ENCODE results near the gene ADAMTS5. TPM values are rescaled to one million over a fixed set of nuclear protein-coding genes. Genes with fewer than 3 reads are reported as not detected.

ADAMTS5 gene
- polyA plus RNA-seq (ENCODE audit: insufficient read length in 4 of 4) = 10 to 100 TPM; 20.0 to 25.5 (median 24.8) TPM

DNA sequence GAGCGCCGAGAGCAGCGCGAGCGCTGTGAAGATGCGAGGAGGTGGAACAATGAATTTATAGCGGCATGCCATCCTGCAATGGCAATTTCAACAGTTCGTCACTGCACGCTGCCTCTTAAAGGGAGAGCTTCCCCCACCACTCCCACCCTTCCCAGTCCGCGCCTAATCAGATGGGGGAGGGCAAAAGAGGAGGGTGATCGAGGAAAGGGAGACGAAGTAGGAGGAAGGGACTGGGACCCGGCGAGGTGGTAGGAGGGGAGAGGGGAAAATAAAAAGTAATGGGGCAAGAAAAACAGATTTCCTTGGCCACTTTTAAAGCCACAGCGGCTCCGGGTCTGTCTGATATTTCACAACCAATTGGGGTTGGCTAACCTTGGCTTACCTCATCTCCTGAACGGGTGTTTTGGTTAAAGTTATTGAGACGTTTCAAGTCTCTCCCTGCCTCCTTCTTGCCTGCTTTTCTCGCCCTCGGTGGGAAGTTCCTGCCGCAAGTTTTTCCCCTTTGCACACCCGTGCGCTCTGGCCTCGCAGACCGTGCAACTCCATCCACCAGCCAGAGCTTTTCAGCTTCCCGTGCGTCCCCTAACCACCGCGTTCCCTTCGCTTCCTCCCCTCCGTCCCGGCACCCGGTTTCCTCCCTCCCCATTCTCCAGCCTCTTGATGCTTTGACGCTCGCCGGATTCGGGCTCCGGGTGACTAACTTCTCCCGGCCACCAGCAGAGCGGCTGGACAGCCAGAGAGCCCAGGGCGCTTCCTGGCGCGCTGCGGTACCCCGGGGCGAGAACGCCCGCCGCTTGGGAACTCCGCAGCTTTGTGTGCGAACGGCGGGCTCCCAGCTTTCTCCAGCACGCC, at the start of gene ADAMTS5:
TSS of gene ADAMTS5 (minus strand) at position 27 of the 852 bp plus-strand sequence. CDS start 697 bp downstream, outside the sequence.
- DNase-seq (ENCODE audit: low read depth in 4 of 4, low spot score in 3 of 4) = peak in 2 of 4 donors; percentile 60 to 61

GRCh38 chr21:27001526-27001925, 34.6 kb upstream of the ADAMTS5 start:
- no peak for DNase-seq (ENCODE audit: low read depth in 4 of 4, low spot score in 3 of 4)

- no peak for DNase-seq (ENCODE audit: low read depth in 4 of 4, low spot score in 3 of 4)
Observed at GRCh38 chr21:26983576-26983975, 16.7 kb upstream of the ADAMTS5 start.

- no peak for DNase-seq (ENCODE audit: low read depth in 4 of 4, low spot score in 3 of 4)
Observed at GRCh38 chr21:26982767-26983166, 15.9 kb upstream of the ADAMTS5 start.

DNA sequence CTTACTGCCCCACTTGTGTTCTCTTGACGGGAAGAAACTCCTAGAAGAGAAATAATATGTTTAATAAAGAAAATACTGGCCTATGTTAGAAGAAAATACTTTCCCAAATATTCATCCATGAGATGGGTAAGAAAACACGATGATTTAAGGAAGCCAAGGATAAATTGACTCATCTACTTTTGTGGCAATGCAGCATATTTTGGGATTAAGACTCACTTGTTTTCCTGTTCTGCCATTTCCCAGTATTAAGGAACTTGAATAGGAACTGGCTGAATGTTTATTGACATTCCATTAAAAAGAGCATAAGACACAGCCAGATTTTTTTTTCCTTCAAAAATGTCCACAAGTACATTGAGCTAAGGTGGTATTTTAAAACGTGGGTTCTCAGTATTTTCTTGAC, 10.9 kb upstream of the ADAMTS5 start:
- no peak for DNase-seq (ENCODE audit: low read depth in 4 of 4, low spot score in 3 of 4)

DNA sequence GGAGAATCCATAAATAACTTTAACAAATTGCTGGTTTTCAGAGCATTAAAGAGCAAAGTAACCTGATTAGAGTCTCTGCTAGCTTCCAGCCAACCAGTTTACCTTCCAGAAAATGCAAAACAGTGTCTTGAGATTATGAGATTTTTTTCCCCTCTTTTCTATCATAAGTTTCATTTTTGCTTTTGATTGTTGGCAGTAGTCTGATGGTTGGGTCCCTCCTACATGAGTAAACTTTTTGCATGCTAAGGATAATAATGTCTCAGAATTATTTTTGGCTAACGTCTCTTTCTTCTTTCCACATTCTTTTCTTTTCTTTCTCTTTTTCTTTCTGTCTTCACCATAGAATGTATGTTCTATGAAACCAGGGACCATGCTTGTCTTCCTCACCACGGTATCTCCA, 6.3 kb upstream of the ADAMTS5 start:
- no peak for DNase-seq (ENCODE audit: low read depth in 4 of 4, low spot score in 3 of 4)

DNA sequence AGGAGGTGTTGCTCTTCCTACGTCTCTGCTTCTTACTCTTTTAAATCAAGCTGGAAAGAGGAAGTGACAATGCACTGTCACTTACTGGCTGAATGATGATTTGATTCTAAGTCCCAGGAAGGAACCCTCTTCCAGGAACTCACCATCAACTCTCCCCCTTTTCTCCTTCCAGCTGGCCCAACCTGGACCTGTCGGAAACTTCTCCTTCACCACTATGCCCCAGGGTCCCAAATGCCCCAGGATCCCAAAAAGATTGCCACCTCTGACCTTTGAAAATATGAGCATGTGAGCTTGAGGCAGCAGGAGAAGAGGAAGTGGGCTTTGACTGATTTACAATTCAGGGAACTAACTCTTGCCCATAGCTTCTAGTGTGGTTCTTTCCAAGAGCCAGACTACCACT, 5.3 kb upstream of the ADAMTS5 start:
- DNase-seq (ENCODE audit: low read depth in 4 of 4, low spot score in 3 of 4) = no peak

- DNase-seq (ENCODE audit: low read depth in 4 of 4, low spot score in 3 of 4) = no peak
Observed at GRCh38 chr21:26969971-26970725, 3.3 kb upstream of the ADAMTS5 start.

- DNase-seq (ENCODE audit: low read depth in 4 of 4, low spot score in 3 of 4) = no peak
Observed at GRCh38 chr21:26966649-26967061, 233 bp downstream of the ADAMTS5 start.

GRCh38 chr21:26965907-26966581, 844 bp downstream of the ADAMTS5 start:
- peak in 1 of 4 donors; percentile 65 for DNase-seq (ENCODE audit: low read depth in 4 of 4, low spot score in 3 of 4)

DNA sequence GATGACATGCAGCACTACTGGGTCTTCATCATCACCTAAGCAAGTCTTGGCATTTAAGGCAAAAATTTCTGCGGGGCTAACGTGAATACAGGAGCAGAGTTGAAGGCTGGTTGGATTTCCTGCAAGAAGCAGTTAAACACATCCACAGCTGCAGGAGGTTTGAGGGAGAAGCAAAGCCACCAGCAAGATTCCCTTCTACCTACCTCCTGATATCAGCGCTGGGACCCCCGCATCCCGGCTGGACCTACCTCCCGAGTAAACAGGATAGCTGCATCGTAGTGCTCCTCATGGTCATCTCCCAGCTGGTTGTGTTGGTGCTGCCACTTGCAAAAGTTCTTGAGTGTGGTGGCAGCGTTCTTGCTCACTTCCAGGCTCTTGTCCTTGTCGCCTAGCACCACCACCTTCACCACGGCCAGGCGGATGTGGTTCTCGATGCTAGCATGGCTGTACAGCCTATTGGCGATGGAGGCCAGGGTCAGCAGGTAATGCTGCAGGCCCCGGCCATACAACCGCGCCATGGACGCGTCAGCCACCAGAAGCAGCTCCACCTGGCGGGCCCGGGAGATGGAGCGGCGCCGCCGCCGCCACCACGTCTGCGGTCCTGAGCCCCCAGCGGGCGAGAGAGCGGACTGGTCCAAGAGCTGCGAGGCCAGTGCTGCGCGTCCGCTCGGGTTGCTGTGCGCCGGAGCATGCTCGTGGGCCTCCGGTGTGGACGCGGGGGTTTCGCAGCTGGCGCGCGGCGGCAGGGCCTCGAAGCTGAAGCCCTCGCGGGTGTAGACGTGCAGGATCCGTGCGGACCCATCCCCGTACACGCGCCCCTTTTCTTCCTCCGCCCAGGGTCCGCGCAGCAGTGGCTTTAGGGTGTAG, 1.6 kb downstream of the ADAMTS5 start:
- peak in 2 of 4 donors; percentile 46 to 65 for DNase-seq (ENCODE audit: low read depth in 4 of 4, low spot score in 3 of 4)

DNA sequence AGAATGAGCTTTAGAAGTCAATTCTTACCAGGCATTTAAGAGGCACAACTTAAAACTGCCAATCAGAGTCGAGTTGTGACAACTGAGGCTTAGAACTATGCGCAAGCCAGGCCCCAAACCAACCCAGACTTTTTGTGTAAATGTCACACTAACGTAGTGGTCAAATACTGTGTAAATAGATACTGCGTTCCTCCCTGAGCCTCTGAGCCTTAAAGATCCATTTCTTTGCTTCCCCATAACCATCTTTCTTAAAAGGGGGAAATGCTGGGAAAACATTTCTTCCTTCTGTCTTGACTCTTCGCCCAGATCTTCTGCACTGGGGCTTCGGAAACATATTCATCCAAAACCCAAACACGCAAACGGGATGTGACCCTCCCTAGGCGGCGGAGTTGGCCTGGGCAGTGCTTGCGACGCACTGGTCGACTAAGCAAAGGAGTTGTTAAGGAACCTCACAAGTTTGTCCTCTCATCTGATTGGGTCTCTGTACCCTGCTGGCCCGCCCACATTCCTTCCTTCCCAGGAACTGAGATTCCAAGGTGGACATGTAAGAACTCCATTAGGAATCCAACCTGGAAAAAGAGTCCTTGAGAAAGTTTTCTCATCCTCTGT, 2.6 kb downstream of the ADAMTS5 start:
- no peak for DNase-seq (ENCODE audit: low read depth in 4 of 4, low spot score in 3 of 4)

GRCh38 chr21:26962621-26963181, 4.2 kb downstream of the ADAMTS5 start:
- DNase-seq (ENCODE audit: low read depth in 4 of 4, low spot score in 3 of 4) = no peak

- DNase-seq (ENCODE audit: low read depth in 4 of 4, low spot score in 3 of 4) = no peak
Observed at GRCh38 chr21:26961698-26962097, 5.2 kb downstream of the ADAMTS5 start.

GRCh38 chr21:26958788-26959187, 8.1 kb downstream of the ADAMTS5 start:
- no peak for DNase-seq (ENCODE audit: low read depth in 4 of 4, low spot score in 3 of 4)

DNA sequence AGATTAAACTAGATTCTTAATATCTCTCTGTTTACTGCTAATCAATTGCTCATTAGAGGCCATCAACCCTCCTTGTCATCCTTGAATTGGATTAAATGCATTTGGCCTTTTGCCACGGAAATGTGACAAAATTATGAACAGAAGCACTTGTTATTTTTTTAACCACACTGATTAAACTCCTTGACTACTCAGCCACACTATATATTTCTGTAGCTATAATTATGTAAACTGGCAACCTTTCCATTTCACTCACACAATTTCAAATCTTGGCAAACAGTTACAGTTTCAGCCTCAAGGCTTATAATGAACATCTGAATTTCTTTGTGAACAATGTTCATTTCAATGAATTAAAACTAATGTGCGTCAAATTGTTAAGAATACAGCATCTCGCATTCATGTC, 10.1 kb downstream of the ADAMTS5 start:
- DNase-seq (ENCODE audit: low read depth in 4 of 4, low spot score in 3 of 4) = no peak

GRCh38 chr21:26956216-26956615, 10.7 kb downstream of the ADAMTS5 start:
- DNase-seq (ENCODE audit: low read depth in 4 of 4, low spot score in 3 of 4) = no peak

GRCh38 chr21:26954662-26955121, 12.2 kb downstream of the ADAMTS5 start:
- DNase-seq (ENCODE audit: low read depth in 4 of 4, low spot score in 3 of 4) = no peak

GRCh38 chr21:26952374-26953066, 14.4 kb downstream of the ADAMTS5 start:
- no peak for DNase-seq (ENCODE audit: low read depth in 4 of 4, low spot score in 3 of 4)

Measured in right renal pelvis (tissue), 4 donors.